ENCODE measurements around the gene CRAMP1. TPM values are rescaled to one million over a fixed set of nuclear protein-coding genes. Genes with fewer than 3 reads are reported as not detected.

CRAMP1 gene
- polyA plus RNA-seq, 2 of the 4 experiments (the other 2 are of a cell fraction) = 6.5 to 9.1 TPM

GRCh38 chr16:1668612-1669319 is 56.6 kb downstream of the CRAMP1 start:
- ChIA-PET POLR2A (no interaction called here), CTCF (interaction anchor here (0.7 to 1.5 kb wide), 5 partner anchors 8 to 38 kb away, joined by 3 to 5 read pairs (median 4); partner anchors contain the start of gene MAPK8IP3)
- no peak overlapping the region for H3K4me3 ChIP-seq
- ATAC-seq = no peak
- H3K9me3 ChIP-seq = no peaks in the 10 kb centered on the region
- H3K27ac ChIP-seq = no peak overlapping the region
- 90% methylated on average over 19 of the region's 23 CpGs for WGBS (ENCODE audit: missing lambda C conversion rate)
- no peak for DNase-seq (ENCODE audit: low read depth in 1 of 2, low spot score in 1 of 2)
- FAIRE-seq = no peak
- no peak overlapping the region for H3K4me2 ChIP-seq
- H3K4me1 ChIP-seq = no peaks in the 10 kb centered on the region
- TF ChIP-seq KDM1A (IDR thresholded peaks at IDR 0.05; ENCODE audit: low read depth) = no peak
- TF ChIP-seq TP53 (CRISPR knock-in tag; IDR thresholded peaks at IDR 0.05) = no peak
- TF ChIP-seq RFX5 (IDR thresholded peaks at IDR 0.05) = no peak
- TF ChIP-seq JUN (IDR thresholded peaks at IDR 0.05) = no peak
- no peak for TF ChIP-seq REST (IDR thresholded peaks at IDR 0.05)
- no peak for TF ChIP-seq HES2 (IDR thresholded peaks at IDR 0.05)
- no peak for TF ChIP-seq CTCF (IDR thresholded peaks at IDR 0.05)
- TF ChIP-seq EHMT2 (IDR thresholded peaks at IDR 0.05; ENCODE audit: low read depth) = no peak
- no peak for TF ChIP-seq SREBF2 (IDR thresholded peaks at IDR 0.05)
- no peak for TF ChIP-seq MAZ (IDR thresholded peaks at IDR 0.05; ENCODE audit: borderline replicate concordance, low read depth, low read length)
- TF ChIP-seq HMGXB4 (CRISPR knock-in tag; IDR thresholded peaks at IDR 0.05; ENCODE audit: borderline replicate concordance) = no peak
- TF ChIP-seq TFCP2L1 (CRISPR knock-in tag; IDR thresholded peaks at IDR 0.05) = no peak
- TF ChIP-seq RNF2 (IDR thresholded peaks at IDR 0.05; ENCODE audit: borderline replicate concordance, low read depth) = no peak
- no peak for TF ChIP-seq CHD4 (IDR thresholded peaks at IDR 0.05; ENCODE audit: borderline replicate concordance)
- no peak for TF ChIP-seq RAD21 (conservative IDR thresholded peaks at IDR 0.05 in 1 of 2, IDR thresholded peaks at IDR 0.05 in 1 of 2)
- no peak for TF ChIP-seq CHD2 (IDR thresholded peaks at IDR 0.05; ENCODE audit: low read length, partially characterized antibody)
- TF ChIP-seq CBX8 (IDR thresholded peaks at IDR 0.05) = no peak
- TF ChIP-seq ZSCAN20 (CRISPR knock-in tag; IDR thresholded peaks at IDR 0.05) = no peak

GRCh38 chr16:1669698-1670097 is 57.5 kb downstream of the CRAMP1 start:
- WGBS (ENCODE audit: missing lambda C conversion rate) = 96% methylated on average over 5 of the region's 7 CpGs
- Histone ChIP-seq H3K4me1 (peaks cover 4% of the 10 kb centered on the region), H3K9me3 (no peaks in the 10 kb centered on the region), H3K27ac (no peak overlapping the region), H3K4me3 (no peak overlapping the region), H3K4me2 (no peak overlapping the region)
- ATAC-seq = no peak
- no peak for FAIRE-seq
- ChIA-PET POLR2A (no interaction called here), CTCF (interaction anchor here (0.6 to 0.7 kb wide), 2 partner anchors 8 to 31 kb away, joined by 3 to 4 read pairs; partner anchors contain the start of gene JPT2)
- TF ChIP-seq JUN (IDR thresholded peaks at IDR 0.05) (no peak), ZNF302 (CRISPR knock-in tag; IDR thresholded peaks at IDR 0.05) (no peak), KDM1A (IDR thresholded peaks at IDR 0.05; ENCODE audit: low read depth) (no peak), PHF8 (IDR thresholded peaks at IDR 0.05; ENCODE audit: borderline replicate concordance, low read depth) (no peak), FOXS1 (CRISPR knock-in tag; IDR thresholded peaks at IDR 0.05) (no peak), USF2 (IDR thresholded peaks at IDR 0.05) (no peak)
- no peak for DNase-seq (ENCODE audit: low read depth in 1 of 2, low spot score in 1 of 2)
